Neutrophil (primary cell): ENCODE measurements around the gene CFAP210.
A peak's percentile ranks its signal among the peaks of the same experiment; 100 is the strongest.

Experiments
- H3K27ac ChIP-seq: fragments of 200-600 bp; sonication (generic); 2 replicates; pipeline ENCODE4 v1.5.1; 2016; ENCODE audit warnings: mild to moderate bottlenecking, moderate library complexity
- H3K27me3 ChIP-seq: fragments of 200-600 bp; sonication (generic); 2 replicates; pipeline ENCODE4 v1.6.0; 2016; ENCODE audit warnings: mild to moderate bottlenecking
- H3K36me3 ChIP-seq: fragments of 200-600 bp; sonication (generic); 2 replicates; pipeline ENCODE4 v1.5.1; 2017
- H3K4me1 ChIP-seq, 2 experiments: fragments of 200-600 bp in 1 of 2; sonication (generic) in 1 of 2; 1 replicate in 1 of 2; 2 replicates in 1 of 2; pipeline versions ENCODE4 v1.5.1 to v1.6.1; 2013 to 2016; ENCODE audit warnings: low read depth in 1 of 2, low read length in 1 of 2, mild to moderate bottlenecking in 1 of 2, moderate library complexity in 1 of 2; ENCODE audit not compliant: control insufficient read depth in 1 of 2, insufficient read depth in 1 of 2
- H3K4me3 ChIP-seq, 2 experiments: fragments of 200-600 bp in 1 of 2; sonication (generic) in 1 of 2; 1 replicate in 1 of 2; 2 replicates in 1 of 2; pipeline ENCODE4 v1.5.1; 2013 to 2016; ENCODE audit warnings: low read depth in 1 of 2, low read length in 1 of 2, mild to moderate bottlenecking in 1 of 2, moderate library complexity in 1 of 2
- H3K9me3 ChIP-seq: fragments of 200-600 bp; sonication (generic); 2 replicates; pipeline ENCODE4 v1.5.1; 2016
- TF ChIP-seq, protein P1 (sequence below): fragments of 200-600 bp; sonication (generic); IDR thresholded peaks from 2 replicates; pipeline ENCODE4 v1.5.1; 2016; ENCODE audit warnings: antibody characterized with exemption

Gene CFAP210

DNA sequence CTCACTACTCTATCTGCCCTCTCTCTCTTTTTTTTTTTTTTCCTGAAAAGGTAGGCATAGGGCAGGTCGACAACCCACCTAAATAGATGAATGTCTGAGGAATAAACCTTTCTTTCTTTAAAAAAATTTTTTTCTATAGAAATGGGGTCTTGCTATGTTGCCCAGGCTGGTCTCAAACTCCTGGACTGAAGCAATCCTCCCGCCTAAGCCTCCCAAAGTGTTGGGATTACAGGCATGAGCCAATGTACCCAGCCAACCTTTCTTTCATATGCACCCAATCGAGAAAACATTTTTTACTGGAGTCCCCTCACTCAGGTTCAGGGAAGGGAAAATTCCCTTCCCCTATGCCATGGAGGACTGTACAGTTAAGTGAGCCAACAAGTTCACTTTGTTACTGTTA lies 31.0 kb downstream of the CFAP210 start:
- H3K36me3 ChIP-seq: no peaks in the 10 kb centered on the region
- no peak overlapping the region for H3K27ac ChIP-seq
- TF ChIP-seq, protein P1, sequence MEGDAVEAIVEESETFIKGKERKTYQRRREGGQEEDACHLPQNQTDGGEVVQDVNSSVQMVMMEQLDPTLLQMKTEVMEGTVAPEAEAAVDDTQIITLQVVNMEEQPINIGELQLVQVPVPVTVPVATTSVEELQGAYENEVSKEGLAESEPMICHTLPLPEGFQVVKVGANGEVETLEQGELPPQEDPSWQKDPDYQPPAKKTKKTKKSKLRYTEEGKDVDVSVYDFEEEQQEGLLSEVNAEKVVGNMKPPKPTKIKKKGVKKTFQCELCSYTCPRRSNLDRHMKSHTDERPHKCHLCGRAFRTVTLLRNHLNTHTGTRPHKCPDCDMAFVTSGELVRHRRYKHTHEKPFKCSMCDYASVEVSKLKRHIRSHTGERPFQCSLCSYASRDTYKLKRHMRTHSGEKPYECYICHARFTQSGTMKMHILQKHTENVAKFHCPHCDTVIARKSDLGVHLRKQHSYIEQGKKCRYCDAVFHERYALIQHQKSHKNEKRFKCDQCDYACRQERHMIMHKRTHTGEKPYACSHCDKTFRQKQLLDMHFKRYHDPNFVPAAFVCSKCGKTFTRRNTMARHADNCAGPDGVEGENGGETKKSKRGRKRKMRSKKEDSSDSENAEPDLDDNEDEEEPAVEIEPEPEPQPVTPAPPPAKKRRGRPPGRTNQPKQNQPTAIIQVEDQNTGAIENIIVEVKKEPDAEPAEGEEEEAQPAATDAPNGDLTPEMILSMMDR: no peak
- peaks cover 0 to 7% of the 10 kb centered on the region in 2 experiments for H3K4me1 ChIP-seq
- H3K4me3 ChIP-seq: no peak overlapping the region
- no peaks in the 10 kb centered on the region for H3K27me3 ChIP-seq
- no peaks in the 10 kb centered on the region for H3K9me3 ChIP-seq

DNA sequence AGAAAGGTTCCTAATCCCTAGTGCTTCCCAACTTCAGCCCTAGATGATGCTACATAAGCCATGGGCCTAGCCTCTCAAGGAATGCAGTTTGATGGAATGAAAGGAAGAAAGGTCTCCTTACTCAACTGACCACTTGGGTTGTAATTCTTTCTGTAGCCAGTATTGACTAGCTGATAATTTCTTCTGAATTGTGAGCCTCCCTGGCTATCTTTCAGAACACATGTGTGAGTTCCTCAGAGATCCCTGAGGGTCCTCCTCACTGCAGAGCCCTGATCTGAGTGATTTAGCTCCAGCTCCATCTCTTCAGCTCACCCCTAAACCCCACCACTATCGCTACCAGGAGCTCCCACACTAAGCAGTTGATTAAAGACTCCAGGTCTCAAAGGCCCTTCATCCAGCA lies 31.5 kb downstream of the CFAP210 start:
- no peak overlapping the region for H3K27ac ChIP-seq
- H3K9me3 ChIP-seq: no peaks in the 10 kb centered on the region
- TF ChIP-seq, protein P1: no peak
- peaks cover 0 to 7% of the 10 kb centered on the region in 2 experiments for H3K4me1 ChIP-seq
- H3K27me3 ChIP-seq: no peaks in the 10 kb centered on the region
- no peaks in the 10 kb centered on the region for H3K36me3 ChIP-seq
- no peak overlapping the region for H3K4me3 ChIP-seq

DNA sequence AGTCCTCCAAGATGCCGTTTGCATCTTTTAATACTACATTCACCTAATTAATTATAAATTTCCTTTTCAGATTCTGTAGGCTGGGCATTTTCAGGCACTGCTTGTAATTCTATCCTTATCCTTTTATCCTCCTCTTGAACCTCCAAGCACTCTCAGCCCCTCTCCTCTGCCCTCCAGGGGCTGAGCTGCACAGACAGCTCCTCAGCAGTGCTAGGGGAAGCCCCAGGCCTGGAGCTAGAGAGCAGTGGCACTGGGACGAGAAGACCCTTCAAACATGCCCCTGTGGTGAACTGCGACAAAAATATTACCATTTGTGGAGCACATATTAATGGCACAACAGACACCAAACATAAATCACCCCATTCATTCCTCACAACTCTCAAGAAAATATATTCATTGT lies 32.9 kb downstream of the CFAP210 start:
- H3K36me3 ChIP-seq: no peaks in the 10 kb centered on the region
- TF ChIP-seq, protein P1: no peak
- no peak overlapping the region for H3K27ac ChIP-seq
- no peak overlapping the region for H3K4me3 ChIP-seq
- H3K9me3 ChIP-seq: no peaks in the 10 kb centered on the region
- H3K4me1 ChIP-seq: peaks cover 0 to 7% of the 10 kb centered on the region in 2 experiments
- H3K27me3 ChIP-seq: no peaks in the 10 kb centered on the region

DNA sequence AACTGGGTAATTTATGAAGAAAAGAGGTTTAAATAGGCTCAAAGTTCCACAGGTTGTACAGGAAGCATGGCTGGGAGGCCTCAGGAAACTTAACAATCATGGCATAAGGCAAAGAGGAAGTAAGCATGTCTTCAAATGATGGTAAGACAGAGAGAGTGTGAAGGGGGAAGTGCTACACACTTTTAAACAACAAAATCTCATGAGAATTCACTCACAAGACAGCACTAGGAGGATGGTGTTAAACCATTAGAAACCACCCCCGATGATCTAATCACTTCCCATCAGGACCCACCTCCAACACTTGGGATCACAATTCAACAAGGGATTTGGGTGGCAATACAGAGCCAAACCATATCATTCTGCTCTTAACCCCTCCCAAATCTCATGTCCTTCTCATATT lies 34.9 kb downstream of the CFAP210 start:
- Histone ChIP-seq H3K36me3 (no peaks in the 10 kb centered on the region), H3K27ac (peak overlapping the region; percentile 35), H3K4me1 (peaks cover 0 to 7% of the 10 kb centered on the region in 2 experiments), H3K27me3 (no peaks in the 10 kb centered on the region), H3K9me3 (no peaks in the 10 kb centered on the region), H3K4me3 (no peak overlapping the region)
- TF ChIP-seq, protein P1: no peak

DNA sequence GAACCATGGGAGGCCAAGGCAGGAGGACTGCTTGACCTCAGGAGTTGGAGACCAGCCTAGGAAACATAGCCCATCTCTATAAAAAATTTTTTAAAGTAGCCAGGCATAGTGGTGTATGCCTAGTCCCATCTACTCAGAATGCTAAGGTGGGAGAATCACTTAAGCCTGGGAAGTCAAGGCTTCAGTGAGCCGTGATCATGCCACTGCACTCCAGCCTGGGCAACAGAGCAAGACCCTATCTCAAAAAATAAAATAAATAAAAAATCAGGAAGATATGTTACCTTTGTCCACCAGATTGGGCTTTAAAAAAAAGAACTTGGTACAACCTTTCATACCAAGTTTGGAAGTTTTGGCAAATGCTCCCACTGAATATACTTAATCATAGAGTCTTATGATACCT lies 35.3 kb downstream of the CFAP210 start:
- Histone ChIP-seq H3K27me3 (no peaks in the 10 kb centered on the region), H3K4me3 (no peak overlapping the region), H3K27ac (no peak overlapping the region), H3K36me3 (no peaks in the 10 kb centered on the region), H3K4me1 (peaks cover 0 to 7% of the 10 kb centered on the region in 2 experiments), H3K9me3 (no peaks in the 10 kb centered on the region)
- TF ChIP-seq, protein P1: no peak

DNA sequence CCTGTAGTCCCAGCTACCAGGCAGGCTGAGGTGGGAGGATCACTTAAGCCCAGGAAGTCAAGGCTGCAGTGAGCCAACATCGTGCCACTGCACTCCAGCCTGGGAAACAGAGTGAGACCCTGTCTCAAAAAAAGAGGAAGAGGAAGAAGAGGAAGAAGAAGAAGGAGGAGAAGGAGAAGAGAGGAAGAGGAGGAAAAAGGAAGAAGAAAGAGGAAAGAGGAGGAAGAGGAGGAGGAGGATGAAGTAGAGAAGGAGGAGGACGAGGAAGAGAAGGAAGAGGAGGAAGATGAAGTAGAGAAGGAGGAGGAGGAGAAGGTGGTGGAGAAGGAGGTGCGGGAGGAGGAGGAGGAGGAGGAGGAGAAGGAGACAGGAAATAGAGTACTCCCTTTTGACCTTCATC lies 38.0 kb downstream of the CFAP210 start:
- TF ChIP-seq, protein P1: no peak
- H3K4me3 ChIP-seq: no peak overlapping the region
- H3K36me3 ChIP-seq: no peaks in the 10 kb centered on the region
- H3K27ac ChIP-seq: no peak overlapping the region
- no peaks in the 10 kb centered on the region for H3K9me3 ChIP-seq
- H3K4me1 ChIP-seq: peaks cover 0 to 7% of the 10 kb centered on the region in 2 experiments
- no peaks in the 10 kb centered on the region for H3K27me3 ChIP-seq
